Esophagus squamous epithelium (tissue), 4 donors: ENCODE measurements around the gene CES1.

Experiments
- CTCF ChIP-seq, 6 experiments: fragments of 450-650 bp in 4 of 6; fragments of 200-600 bp in 2 of 6; sonication (generic) in 2 of 6; IDR thresholded peaks; one replicate each; pipeline ENCODE4 v1.5.1; 2016 to 2019; ENCODE audit warnings: antibody characterized with exemption in 6 of 6, mild to moderate bottlenecking in 4 of 6, moderate library complexity in 4 of 6
- POLR2A ChIP-seq, 4 donors: fragments of 450-650 bp; IDR thresholded peaks; one replicate each; pipeline ENCODE4 v1.6.1; 2017; ENCODE audit warnings: antibody characterized with exemption in 4 of 4, mild to moderate bottlenecking in 4 of 4, moderate library complexity in 3 of 4

GRCh38 chr16:55835581-55835980, 2.7 kb upstream of the CES1 start:
- no peak for TF ChIP-seq POLR2A (IDR thresholded peaks at IDR 0.05)
- TF ChIP-seq CTCF (IDR thresholded peaks at IDR 0.05): no peak
